Activated naive CD8-positive, alpha-beta T cell treated with anti-CD3 and anti-CD28 coated beads for 36 hours (primary cell): ENCODE data around the gene OR2J2. TPM values are rescaled to one million over a fixed set of nuclear protein-coding genes. Genes with fewer than 3 reads are reported as not detected.
"Not testable (repeated sequence)": the region's sequence is repeated elsewhere in the genome, so short reads cannot be mapped to it uniquely, and the experiment has no call there.

Experiments
- DNase-seq: peaks from one replicate; pipeline ENCODE4 v3.0.0; 2021
- H3K27ac Mint-ChIP-seq: one replicate; pipeline ENCODE4 v1.8.0; 2022; ENCODE audit warnings: mild to moderate bottlenecking, moderate library complexity, mixed read lengths
- H3K27me3 Mint-ChIP-seq: one replicate; pipeline ENCODE4 v1.8.0; 2022; ENCODE audit warnings: mild to moderate bottlenecking, mixed read lengths
- H3K36me3 Mint-ChIP-seq: one replicate; pipeline ENCODE4 v1.8.0; 2021; ENCODE audit warnings: mild to moderate bottlenecking, mixed read lengths
- H3K4me1 Mint-ChIP-seq: one replicate; pipeline ENCODE4 v1.8.0; 2021; ENCODE audit warnings: mixed read lengths
- H3K4me3 Mint-ChIP-seq: one replicate; pipeline ENCODE4 v1.8.0; 2022; ENCODE audit warnings: mild to moderate bottlenecking, moderate library complexity, mixed read lengths
- H3K9me3 Mint-ChIP-seq: one replicate; pipeline ENCODE4 v1.8.0; 2022; ENCODE audit warnings: mixed read lengths
- total RNA-seq, 2 experiments: library from RNA; stranded (reverse); gene quantifications; one replicate each; pipeline ENCODE4 v1.2.3, GENCODE V29; 2021

Gene OR2J2
- total RNA-seq = not detected

- not testable (repeated sequence) for DNase-seq, H3K27ac Mint-ChIP-seq, H3K36me3 Mint-ChIP-seq, H3K9me3 Mint-ChIP-seq, H3K4me1 Mint-ChIP-seq, H3K4me3 Mint-ChIP-seq
- peaks cover 45% of the 10 kb centered on the region for H3K27me3 Mint-ChIP-seq
Measured at GRCh38 chr6:29170607-29171006, at the start of gene OR2J2. Gene OR2J2, plus strand, starts transcription at chr6:29170907. Its CDS starts 2,729 bp downstream, at chr6:29173636.

- no peaks in the 10 kb centered on the region for H3K4me1 Mint-ChIP-seq
- H3K36me3 Mint-ChIP-seq = no peaks in the 10 kb centered on the region
- no peak overlapping the region for H3K27ac Mint-ChIP-seq
- H3K27me3 Mint-ChIP-seq = peaks cover 47% of the 10 kb centered on the region
- H3K4me3 Mint-ChIP-seq = no peak overlapping the region
- no peak for DNase-seq
- no peaks in the 10 kb centered on the region for H3K9me3 Mint-ChIP-seq
Measured at GRCh38 chr6:29129326-29130012, 41.2 kb upstream of the OR2J2 start.

- Mint-ChIP-seq H3K4me3 (no peak overlapping the region), H3K36me3 (no peaks in the 10 kb centered on the region), H3K27ac (no peak overlapping the region), H3K27me3 (peaks cover 45% of the 10 kb centered on the region), H3K9me3 (no peaks in the 10 kb centered on the region), H3K4me1 (no peaks in the 10 kb centered on the region)
- no peak for DNase-seq
Measured at GRCh38 chr6:29130644-29131043, 40.1 kb upstream of the OR2J2 start.

- Mint-ChIP-seq H3K9me3 (no peaks in the 10 kb centered on the region), H3K27me3 (peaks cover 39% of the 10 kb centered on the region), H3K4me1 (no peaks in the 10 kb centered on the region), H3K36me3 (no peaks in the 10 kb centered on the region), H3K4me3 (no peak overlapping the region), H3K27ac (no peak overlapping the region)
- DNase-seq = no peak
Measured at GRCh38 chr6:29131691-29132090, 39.0 kb upstream of the OR2J2 start.

GRCh38 chr6:29137724-29138123, 33.0 kb upstream of the OR2J2 start:
- H3K27ac Mint-ChIP-seq = no peak overlapping the region
- H3K4me3 Mint-ChIP-seq = no peak overlapping the region
- H3K4me1 Mint-ChIP-seq = no peaks in the 10 kb centered on the region
- H3K27me3 Mint-ChIP-seq = peaks cover 33% of the 10 kb centered on the region
- peaks cover 2% of the 10 kb centered on the region for H3K9me3 Mint-ChIP-seq
- H3K36me3 Mint-ChIP-seq = no peaks in the 10 kb centered on the region
- no peak for DNase-seq

- no peak overlapping the region for H3K27ac Mint-ChIP-seq
- no peaks in the 10 kb centered on the region for H3K36me3 Mint-ChIP-seq
- peaks cover 4% of the 10 kb centered on the region for H3K9me3 Mint-ChIP-seq
- H3K4me1 Mint-ChIP-seq = no peaks in the 10 kb centered on the region
- peaks cover 30% of the 10 kb centered on the region for H3K27me3 Mint-ChIP-seq
- H3K4me3 Mint-ChIP-seq = no peak overlapping the region
- no peak for DNase-seq
Measured at GRCh38 chr6:29141606-29142005, 29.1 kb upstream of the OR2J2 start.

- Mint-ChIP-seq H3K4me1 (no peaks in the 10 kb centered on the region), H3K4me3 (no peak overlapping the region), H3K27ac (no peak overlapping the region), H3K9me3 (peaks cover 4% of the 10 kb centered on the region), H3K27me3 (peaks cover 28% of the 10 kb centered on the region), H3K36me3 (no peaks in the 10 kb centered on the region)
- no peak for DNase-seq
Measured at GRCh38 chr6:29142309-29142708, 28.4 kb upstream of the OR2J2 start.

- no peak for DNase-seq
- H3K36me3 Mint-ChIP-seq = no peaks in the 10 kb centered on the region
- peaks cover 12% of the 10 kb centered on the region for H3K9me3 Mint-ChIP-seq
- no peaks in the 10 kb centered on the region for H3K4me1 Mint-ChIP-seq
- no peak overlapping the region for H3K27ac Mint-ChIP-seq
- H3K4me3 Mint-ChIP-seq = no peak overlapping the region
- peaks cover 30% of the 10 kb centered on the region for H3K27me3 Mint-ChIP-seq
Measured at GRCh38 chr6:29146179-29146578, 24.5 kb upstream of the OR2J2 start.

- H3K9me3 Mint-ChIP-seq = peaks cover 11% of the 10 kb centered on the region
- H3K27me3 Mint-ChIP-seq = peaks cover 31% of the 10 kb centered on the region
- H3K4me1 Mint-ChIP-seq = no peaks in the 10 kb centered on the region
- no peaks in the 10 kb centered on the region for H3K36me3 Mint-ChIP-seq
- no peak for DNase-seq
- H3K4me3 Mint-ChIP-seq = no peak overlapping the region
- H3K27ac Mint-ChIP-seq = no peak overlapping the region
Measured at GRCh38 chr6:29147074-29147473, 23.6 kb upstream of the OR2J2 start.

GRCh38 chr6:29149444-29149843, 21.3 kb upstream of the OR2J2 start:
- not testable (repeated sequence) for H3K36me3 Mint-ChIP-seq, H3K9me3 Mint-ChIP-seq, H3K4me3 Mint-ChIP-seq, H3K4me1 Mint-ChIP-seq, H3K27ac Mint-ChIP-seq, DNase-seq
- peaks cover 47% of the 10 kb centered on the region for H3K27me3 Mint-ChIP-seq

GRCh38 chr6:29153083-29153482, 17.6 kb upstream of the OR2J2 start:
- Mint-ChIP-seq H3K4me1 (no peaks in the 10 kb centered on the region), H3K36me3 (no peaks in the 10 kb centered on the region), H3K27me3 (peaks cover 55% of the 10 kb centered on the region), H3K4me3 (no peak overlapping the region), H3K27ac (no peak overlapping the region), H3K9me3 (peaks cover 9% of the 10 kb centered on the region)
- no peak for DNase-seq

- H3K36me3 Mint-ChIP-seq, H3K4me1 Mint-ChIP-seq, DNase-seq, H3K27ac Mint-ChIP-seq, H3K9me3 Mint-ChIP-seq, H3K4me3 Mint-ChIP-seq: not testable (repeated sequence)
- peaks cover 54% of the 10 kb centered on the region for H3K27me3 Mint-ChIP-seq
Measured at GRCh38 chr6:29155182-29155581, 15.5 kb upstream of the OR2J2 start.

GRCh38 chr6:29159922-29160321, 10.8 kb upstream of the OR2J2 start:
- not testable (repeated sequence) for H3K4me3 Mint-ChIP-seq, H3K36me3 Mint-ChIP-seq, H3K27ac Mint-ChIP-seq, H3K4me1 Mint-ChIP-seq, H3K9me3 Mint-ChIP-seq, DNase-seq
- H3K27me3 Mint-ChIP-seq = peaks cover 61% of the 10 kb centered on the region

- H3K4me3 Mint-ChIP-seq, H3K36me3 Mint-ChIP-seq, H3K27ac Mint-ChIP-seq, H3K9me3 Mint-ChIP-seq, DNase-seq, H3K4me1 Mint-ChIP-seq: not testable (repeated sequence)
- peaks cover 57% of the 10 kb centered on the region for H3K27me3 Mint-ChIP-seq
Measured at GRCh38 chr6:29165571-29165970, 5.1 kb upstream of the OR2J2 start.

GRCh38 chr6:29171736-29172135, 1.0 kb downstream of the OR2J2 start:
- H3K4me3 Mint-ChIP-seq = no peak overlapping the region
- H3K27ac Mint-ChIP-seq = no peak overlapping the region
- peaks cover 39% of the 10 kb centered on the region for H3K27me3 Mint-ChIP-seq
- no peaks in the 10 kb centered on the region for H3K4me1 Mint-ChIP-seq
- no peak for DNase-seq
- no peaks in the 10 kb centered on the region for H3K36me3 Mint-ChIP-seq
- no peaks in the 10 kb centered on the region for H3K9me3 Mint-ChIP-seq

- peaks cover 11% of the 10 kb centered on the region for H3K9me3 Mint-ChIP-seq
- no peaks in the 10 kb centered on the region for H3K36me3 Mint-ChIP-seq
- H3K4me1 Mint-ChIP-seq = no peaks in the 10 kb centered on the region
- H3K27ac Mint-ChIP-seq = no peak overlapping the region
- no peak for DNase-seq
- no peak overlapping the region for H3K4me3 Mint-ChIP-seq
- H3K27me3 Mint-ChIP-seq = peaks cover 38% of the 10 kb centered on the region
Measured at GRCh38 chr6:29183594-29183993, 12.9 kb downstream of the OR2J2 start.
